AG09309 (cell line): ENCODE data around the gene TNFAIP8.
"Not testable (repeated sequence)": the region's sequence is repeated elsewhere in the genome, so short reads cannot be mapped to it uniquely, and the experiment has no call there.

Experiments
- DNase-seq: peaks from one replicate; pipeline ENCODE4 v3.0.0-alpha.2; 2010; ENCODE audit warnings: low read depth
- H3K4me3 ChIP-seq: 2 replicates; pipeline ENCODE4 v1.5.1; 2011; ENCODE audit warnings: mild to moderate bottlenecking, low read depth, low read length, moderate library complexity; ENCODE audit not compliant: control insufficient read depth
- TF ChIP-seq, protein P1 (sequence below): IDR thresholded peaks from 2 replicates; pipeline ENCODE4 v1.5.1; 2011; ENCODE audit warnings: mild to moderate bottlenecking, low read depth, low read length, inconsistent platforms; ENCODE audit not compliant: insufficient read depth, control insufficient read depth; ENCODE audit errors: missing control alignments

TNFAIP8 gene

GRCh38 chr5:119426057-119426456 is 70.2 kb downstream of the TNFAIP8 start:
- no peak overlapping the region for H3K4me3 ChIP-seq
- TF ChIP-seq, protein P1, sequence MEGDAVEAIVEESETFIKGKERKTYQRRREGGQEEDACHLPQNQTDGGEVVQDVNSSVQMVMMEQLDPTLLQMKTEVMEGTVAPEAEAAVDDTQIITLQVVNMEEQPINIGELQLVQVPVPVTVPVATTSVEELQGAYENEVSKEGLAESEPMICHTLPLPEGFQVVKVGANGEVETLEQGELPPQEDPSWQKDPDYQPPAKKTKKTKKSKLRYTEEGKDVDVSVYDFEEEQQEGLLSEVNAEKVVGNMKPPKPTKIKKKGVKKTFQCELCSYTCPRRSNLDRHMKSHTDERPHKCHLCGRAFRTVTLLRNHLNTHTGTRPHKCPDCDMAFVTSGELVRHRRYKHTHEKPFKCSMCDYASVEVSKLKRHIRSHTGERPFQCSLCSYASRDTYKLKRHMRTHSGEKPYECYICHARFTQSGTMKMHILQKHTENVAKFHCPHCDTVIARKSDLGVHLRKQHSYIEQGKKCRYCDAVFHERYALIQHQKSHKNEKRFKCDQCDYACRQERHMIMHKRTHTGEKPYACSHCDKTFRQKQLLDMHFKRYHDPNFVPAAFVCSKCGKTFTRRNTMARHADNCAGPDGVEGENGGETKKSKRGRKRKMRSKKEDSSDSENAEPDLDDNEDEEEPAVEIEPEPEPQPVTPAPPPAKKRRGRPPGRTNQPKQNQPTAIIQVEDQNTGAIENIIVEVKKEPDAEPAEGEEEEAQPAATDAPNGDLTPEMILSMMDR, result no peak
- DNase-seq, result no peak

- no peak overlapping the region for H3K4me3 ChIP-seq
- DNase-seq, result no peak
- TF ChIP-seq, protein P1, result no peak
These were observed 71.2 kb downstream of the TNFAIP8 start for GRCh38 chr5:119427060-119427459.

DNA sequence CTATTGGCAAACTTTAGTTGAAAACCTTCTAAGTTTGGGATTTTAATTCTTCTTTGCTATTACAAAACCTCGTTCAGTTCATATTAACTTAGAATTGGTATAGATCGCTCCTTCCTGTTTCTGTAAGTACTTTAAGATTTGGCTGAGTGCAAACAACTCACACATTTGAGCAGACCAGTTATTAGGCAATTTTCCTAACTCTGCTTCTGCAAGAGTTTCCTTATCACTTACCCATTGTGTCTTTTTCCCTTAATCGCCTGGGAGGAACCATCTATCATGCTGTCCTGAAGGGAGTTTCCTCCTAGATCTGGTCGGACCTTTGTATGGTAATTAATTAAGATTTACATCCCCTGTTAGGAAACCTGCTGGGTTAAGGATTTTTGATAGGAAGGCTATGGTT is 71.8 kb downstream of the TNFAIP8 start:
- not testable (repeated sequence) for DNase-seq, H3K4me3 ChIP-seq

- DNase-seq, H3K4me3 ChIP-seq: not testable (repeated sequence)
These were observed 72.3 kb downstream of the TNFAIP8 start for GRCh38 chr5:119428166-119428565.

- H3K4me3 ChIP-seq, DNase-seq: not testable (repeated sequence)
These were observed 72.8 kb downstream of the TNFAIP8 start for GRCh38 chr5:119428574-119428973.

- H3K4me3 ChIP-seq, DNase-seq: not testable (repeated sequence)
These were observed 76.9 kb downstream of the TNFAIP8 start for GRCh38 chr5:119432674-119433237.

- no peak overlapping the region for H3K4me3 ChIP-seq
- TF ChIP-seq, protein P1, result peak; percentile 77
- DNase-seq, result no peak
These were observed 79.8 kb downstream of the TNFAIP8 start for GRCh38 chr5:119435436-119436132.

- not testable (repeated sequence) for H3K4me3 ChIP-seq, DNase-seq
These were observed 82.2 kb downstream of the TNFAIP8 start for GRCh38 chr5:119437785-119438586.

DNA sequence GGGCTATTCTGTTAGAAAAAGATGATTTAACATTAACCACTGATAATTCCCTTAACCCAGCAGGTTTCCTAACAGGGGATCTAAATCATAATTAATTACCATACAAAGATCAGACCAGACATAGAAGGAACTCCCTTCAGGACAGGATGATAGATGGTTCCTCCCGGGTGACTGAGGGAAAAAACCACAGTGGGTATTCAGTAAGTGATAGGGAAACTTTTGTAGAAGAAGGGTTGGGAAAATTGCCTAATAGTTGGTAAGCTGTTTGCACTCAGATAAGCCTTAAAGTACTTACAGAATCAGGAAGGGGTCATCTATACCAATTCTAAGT is 82.7 kb downstream of the TNFAIP8 start:
- not testable (repeated sequence) for DNase-seq, H3K4me3 ChIP-seq

GRCh38 chr5:119439140-119439631 is 83.4 kb downstream of the TNFAIP8 start:
- TF ChIP-seq, protein P1, result no peak
- no peak for DNase-seq
- no peak overlapping the region for H3K4me3 ChIP-seq

DNA sequence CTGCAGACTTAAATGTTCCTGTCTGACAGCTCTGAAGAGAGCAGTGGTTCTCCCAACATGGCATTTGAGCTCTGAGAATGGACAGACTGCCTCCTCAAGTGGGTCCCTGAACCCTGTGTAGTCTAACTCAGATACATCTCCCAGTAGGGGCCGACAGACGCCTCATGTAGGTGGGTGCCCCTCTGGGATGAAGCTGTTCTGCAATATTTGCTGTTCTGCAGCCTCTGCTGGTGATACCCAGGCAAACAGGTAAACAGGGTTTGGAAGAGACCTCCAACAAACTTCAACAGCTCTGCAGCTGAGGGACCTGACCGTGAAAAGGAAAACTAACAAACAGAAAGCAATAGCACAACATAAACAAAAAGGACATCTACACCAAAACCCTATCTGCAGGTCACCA is 83.8 kb downstream of the TNFAIP8 start:
- DNase-seq, H3K4me3 ChIP-seq: not testable (repeated sequence)

DNA sequence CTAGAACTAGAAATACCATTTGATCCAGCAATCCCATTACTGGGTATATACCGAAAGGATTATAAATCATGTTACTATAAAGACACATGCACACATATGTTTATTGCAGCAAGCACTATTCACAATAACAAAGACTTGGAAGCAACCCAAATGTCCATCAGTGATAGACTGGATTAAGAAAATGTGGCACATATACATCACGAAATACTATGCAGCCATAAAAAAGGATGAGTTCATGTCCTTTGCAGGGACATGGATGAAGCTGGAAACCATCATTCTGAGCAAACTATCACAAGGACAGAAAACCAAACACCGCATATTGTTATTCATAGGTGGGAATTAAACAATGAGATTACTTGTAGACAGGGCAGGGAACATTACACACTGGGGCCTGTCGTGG is 88.8 kb downstream of the TNFAIP8 start:
- not testable (repeated sequence) for H3K4me3 ChIP-seq, DNase-seq
